Stomach (tissue), 4 donors: ENCODE measurements around the gene NWD2.

Experiments
- EP300 ChIP-seq: sonication (generic); formaldehyde crosslinking; IDR thresholded peaks from one replicate; pipeline ENCODE4 v1.6.1; 2017; ENCODE audit warnings: antibody characterized with exemption
- POLR2A ChIP-seq, 4 donors: fragments of 450-650 bp; IDR thresholded peaks; one replicate each; pipeline ENCODE4 v1.6.1; 2016; ENCODE audit warnings: antibody characterized with exemption in 4 of 4, control low read depth in 2 of 4, mild to moderate bottlenecking in 1 of 4, moderate library complexity in 1 of 4
- TF ChIP-seq, protein P1 (sequence below), 7 experiments: fragments of 450-650 bp in 4 of 7; fragments of 200-600 bp in 3 of 7; sonication (generic) in 3 of 7; IDR thresholded peaks; one replicate each; pipeline ENCODE4 v1.5.1; 2016 to 2019; ENCODE audit warnings: antibody characterized with exemption in 7 of 7, control low read depth in 2 of 7, mild to moderate bottlenecking in 1 of 7

DNA sequence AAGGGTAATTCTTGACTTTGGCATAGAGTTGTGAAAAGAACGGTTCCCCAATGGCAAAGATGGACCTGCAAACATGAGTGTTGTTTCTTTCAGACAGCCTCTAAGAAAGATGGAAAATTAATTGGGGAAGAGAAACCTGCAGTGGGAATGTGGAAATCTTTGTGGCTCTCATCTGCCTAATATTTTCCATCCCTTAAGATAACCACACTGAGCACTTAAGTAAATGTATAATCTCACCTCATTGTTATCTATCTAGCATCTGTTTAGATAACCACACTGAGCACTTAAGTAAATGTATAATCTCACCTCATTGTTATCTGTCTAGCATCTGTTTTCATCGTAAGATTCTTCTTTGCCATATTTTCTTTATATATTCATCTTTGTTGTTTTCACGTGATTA, 149.3 kb downstream of the NWD2 start:
- TF ChIP-seq, protein P1, sequence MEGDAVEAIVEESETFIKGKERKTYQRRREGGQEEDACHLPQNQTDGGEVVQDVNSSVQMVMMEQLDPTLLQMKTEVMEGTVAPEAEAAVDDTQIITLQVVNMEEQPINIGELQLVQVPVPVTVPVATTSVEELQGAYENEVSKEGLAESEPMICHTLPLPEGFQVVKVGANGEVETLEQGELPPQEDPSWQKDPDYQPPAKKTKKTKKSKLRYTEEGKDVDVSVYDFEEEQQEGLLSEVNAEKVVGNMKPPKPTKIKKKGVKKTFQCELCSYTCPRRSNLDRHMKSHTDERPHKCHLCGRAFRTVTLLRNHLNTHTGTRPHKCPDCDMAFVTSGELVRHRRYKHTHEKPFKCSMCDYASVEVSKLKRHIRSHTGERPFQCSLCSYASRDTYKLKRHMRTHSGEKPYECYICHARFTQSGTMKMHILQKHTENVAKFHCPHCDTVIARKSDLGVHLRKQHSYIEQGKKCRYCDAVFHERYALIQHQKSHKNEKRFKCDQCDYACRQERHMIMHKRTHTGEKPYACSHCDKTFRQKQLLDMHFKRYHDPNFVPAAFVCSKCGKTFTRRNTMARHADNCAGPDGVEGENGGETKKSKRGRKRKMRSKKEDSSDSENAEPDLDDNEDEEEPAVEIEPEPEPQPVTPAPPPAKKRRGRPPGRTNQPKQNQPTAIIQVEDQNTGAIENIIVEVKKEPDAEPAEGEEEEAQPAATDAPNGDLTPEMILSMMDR (IDR thresholded peaks at IDR 0.05) = no peak
- TF ChIP-seq EP300 = no peak
- TF ChIP-seq POLR2A (IDR thresholded peaks at IDR 0.05) = no peak
